WTC11 (cell line): ENCODE measurements around the gene WAC.

Source experiments
- CREM ChIP-seq: sonication (generic); formaldehyde crosslinking; IDR thresholded peaks from 2 replicates; pipeline ENCODE4 v1.8.1; 2022; ENCODE audit warnings: mild to moderate bottlenecking, missing genetic modification reagents, moderate library complexity
- NFATC4 ChIP-seq: fragments of 250-450 bp; sonication (Bioruptor Pico); IDR thresholded peaks from 2 replicates; pipeline ENCODE4 v1.9.0; 2021; ENCODE audit warnings: mild to moderate bottlenecking
- RELA ChIP-seq: sonication (generic); formaldehyde crosslinking; IDR thresholded peaks from 2 replicates; pipeline ENCODE4 v1.8.1; 2022; ENCODE audit warnings: missing genetic modification reagents, mild to moderate bottlenecking, borderline replicate concordance
- TEAD1 ChIP-seq: sonication (generic); formaldehyde crosslinking; IDR thresholded peaks from 2 replicates; pipeline ENCODE4 v1.8.0; 2022; ENCODE audit warnings: mild to moderate bottlenecking, missing genetic modification reagents
- ZNF138 ChIP-seq: sonication (generic); formaldehyde crosslinking; conservative IDR thresholded peaks from 2 replicates; pipeline ENCODE4 v1.8.1; 2022; ENCODE audit warnings: mild to moderate bottlenecking, moderate library complexity, missing genetic modification reagents
- TF ChIP-seq, protein P1 (sequence below): fragments of 200-600 bp; IDR thresholded peaks from 2 replicates; pipeline ENCODE4 v1.8.0; 2022; ENCODE audit warnings: antibody characterized with exemption
- TF ChIP-seq, protein P2 (sequence below): sonication (generic); formaldehyde crosslinking; IDR thresholded peaks from 2 replicates; pipeline ENCODE4 v1.8.1; 2022; ENCODE audit warnings: mild to moderate bottlenecking, moderate library complexity, missing genetic modification reagents
- TF ChIP-seq, protein P3 (sequence below): sonication (generic); formaldehyde crosslinking; IDR thresholded peaks from 2 replicates; pipeline ENCODE4 v1.8.0; 2022; ENCODE audit warnings: mild to moderate bottlenecking, missing genetic modification reagents
- TF ChIP-seq, protein P4 (sequence below): sonication (generic); formaldehyde crosslinking; IDR thresholded peaks from 2 replicates; pipeline ENCODE4 v1.8.1; 2023; ENCODE audit warnings: mild to moderate bottlenecking, moderate library complexity, missing genetic modification reagents
- TF ChIP-seq, protein P5 (sequence below): sonication (generic); formaldehyde crosslinking; conservative IDR thresholded peaks from 2 replicates; pipeline ENCODE4 v1.8.1; 2022; ENCODE audit warnings: mild to moderate bottlenecking, missing genetic modification reagents

DNA sequence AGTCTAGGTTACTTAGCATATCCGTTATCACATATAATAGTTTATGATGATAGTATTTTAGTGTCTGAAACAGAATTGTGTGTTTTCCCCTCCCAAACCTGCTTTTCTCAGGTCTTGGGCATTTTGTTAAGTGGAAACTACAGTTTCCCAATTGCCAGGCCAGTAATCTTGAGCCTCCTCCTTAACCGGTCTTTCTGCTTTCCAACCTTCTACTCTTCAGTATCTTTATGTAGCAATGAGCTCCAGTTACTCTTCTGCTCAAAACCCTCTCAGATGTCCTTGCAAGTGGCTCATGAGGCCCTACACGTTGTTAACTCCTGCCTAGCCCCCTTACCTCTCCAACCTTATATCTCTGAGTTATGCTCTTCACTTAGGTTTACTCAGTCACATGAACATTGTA, 22.0 kb downstream of the WAC start:
- no peak for TF ChIP-seq CREM (CRISPR knock-in tag)
- TF ChIP-seq, protein P1, sequence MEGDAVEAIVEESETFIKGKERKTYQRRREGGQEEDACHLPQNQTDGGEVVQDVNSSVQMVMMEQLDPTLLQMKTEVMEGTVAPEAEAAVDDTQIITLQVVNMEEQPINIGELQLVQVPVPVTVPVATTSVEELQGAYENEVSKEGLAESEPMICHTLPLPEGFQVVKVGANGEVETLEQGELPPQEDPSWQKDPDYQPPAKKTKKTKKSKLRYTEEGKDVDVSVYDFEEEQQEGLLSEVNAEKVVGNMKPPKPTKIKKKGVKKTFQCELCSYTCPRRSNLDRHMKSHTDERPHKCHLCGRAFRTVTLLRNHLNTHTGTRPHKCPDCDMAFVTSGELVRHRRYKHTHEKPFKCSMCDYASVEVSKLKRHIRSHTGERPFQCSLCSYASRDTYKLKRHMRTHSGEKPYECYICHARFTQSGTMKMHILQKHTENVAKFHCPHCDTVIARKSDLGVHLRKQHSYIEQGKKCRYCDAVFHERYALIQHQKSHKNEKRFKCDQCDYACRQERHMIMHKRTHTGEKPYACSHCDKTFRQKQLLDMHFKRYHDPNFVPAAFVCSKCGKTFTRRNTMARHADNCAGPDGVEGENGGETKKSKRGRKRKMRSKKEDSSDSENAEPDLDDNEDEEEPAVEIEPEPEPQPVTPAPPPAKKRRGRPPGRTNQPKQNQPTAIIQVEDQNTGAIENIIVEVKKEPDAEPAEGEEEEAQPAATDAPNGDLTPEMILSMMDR = no peak
- TF ChIP-seq, protein P2, sequence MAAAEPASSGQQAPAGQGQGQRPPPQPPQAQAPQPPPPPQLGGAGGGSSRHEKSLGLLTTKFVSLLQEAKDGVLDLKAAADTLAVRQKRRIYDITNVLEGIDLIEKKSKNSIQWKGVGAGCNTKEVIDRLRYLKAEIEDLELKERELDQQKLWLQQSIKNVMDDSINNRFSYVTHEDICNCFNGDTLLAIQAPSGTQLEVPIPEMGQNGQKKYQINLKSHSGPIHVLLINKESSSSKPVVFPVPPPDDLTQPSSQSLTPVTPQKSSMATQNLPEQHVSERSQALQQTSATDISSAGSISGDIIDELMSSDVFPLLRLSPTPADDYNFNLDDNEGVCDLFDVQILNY (CRISPR knock-in tag) = no peak
- TF ChIP-seq, protein P3, sequence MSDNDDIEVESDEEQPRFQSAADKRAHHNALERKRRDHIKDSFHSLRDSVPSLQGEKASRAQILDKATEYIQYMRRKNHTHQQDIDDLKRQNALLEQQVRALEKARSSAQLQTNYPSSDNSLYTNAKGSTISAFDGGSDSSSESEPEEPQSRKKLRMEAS (CRISPR knock-in tag) = no peak
- TF ChIP-seq ZNF138 (CRISPR knock-in tag) = no peak
- TF ChIP-seq, protein P4, sequence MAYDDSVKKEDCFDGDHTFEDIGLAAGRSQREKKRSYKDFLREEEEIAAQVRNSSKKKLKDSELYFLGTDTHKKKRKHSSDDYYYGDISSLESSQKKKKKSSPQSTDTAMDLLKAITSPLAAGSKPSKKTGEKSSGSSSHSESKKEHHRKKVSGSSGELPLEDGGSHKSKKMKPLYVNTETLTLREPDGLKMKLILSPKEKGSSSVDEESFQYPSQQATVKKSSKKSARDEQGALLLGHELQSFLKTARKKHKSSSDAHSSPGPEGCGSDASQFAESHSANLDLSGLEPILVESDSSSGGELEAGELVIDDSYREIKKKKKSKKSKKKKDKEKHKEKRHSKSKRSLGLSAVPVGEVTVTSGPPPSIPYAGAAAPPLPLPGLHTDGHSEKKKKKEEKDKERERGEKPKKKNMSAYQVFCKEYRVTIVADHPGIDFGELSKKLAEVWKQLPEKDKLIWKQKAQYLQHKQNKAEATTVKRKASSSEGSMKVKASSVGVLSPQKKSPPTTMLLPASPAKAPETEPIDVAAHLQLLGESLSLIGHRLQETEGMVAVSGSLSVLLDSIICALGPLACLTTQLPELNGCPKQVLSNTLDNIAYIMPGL (CRISPR knock-in tag) = no peak
- TF ChIP-seq NFATC4 (CRISPR knock-in tag) = no peak
- TF ChIP-seq, protein P5, sequence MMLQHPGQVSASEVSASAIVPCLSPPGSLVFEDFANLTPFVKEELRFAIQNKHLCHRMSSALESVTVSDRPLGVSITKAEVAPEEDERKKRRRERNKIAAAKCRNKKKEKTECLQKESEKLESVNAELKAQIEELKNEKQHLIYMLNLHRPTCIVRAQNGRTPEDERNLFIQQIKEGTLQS = no peak
- no peak for TF ChIP-seq RELA (CRISPR knock-in tag)
- no peak for TF ChIP-seq TEAD1
